G401 (cell line): ENCODE data around the gene TIMM13. TPM values are rescaled to one million over a fixed set of nuclear protein-coding genes. Genes with fewer than 3 reads are reported as not detected.
"Not testable (repeated sequence)": the region's sequence is repeated elsewhere in the genome, so short reads cannot be mapped to it uniquely, and the experiment has no call there.

Experiments used
- DNase-seq: peaks from one replicate; pipeline ENCODE4 v3.0.0-alpha.2; 2015; ENCODE audit warnings: low spot score
- in situ Hi-C: cut with HindIII; loops from 2 replicates; pipeline ENCODE4 v1.10.0; 2016; ENCODE audit warnings: low sequenced_read_pairs, mixed read lengths
- total RNA-seq: library from RNA; depleted of rRNA; stranded (reverse); fragments of >200 nt; shearing (Covaris generic); gene quantifications from 2 replicates; pipeline ENCODE4 v1.2.3, GENCODE V29; 2014; rRNA removed

Gene TIMM13
- total RNA-seq, 1 experiment from 2014 or later: 79.4 TPM

DNA sequence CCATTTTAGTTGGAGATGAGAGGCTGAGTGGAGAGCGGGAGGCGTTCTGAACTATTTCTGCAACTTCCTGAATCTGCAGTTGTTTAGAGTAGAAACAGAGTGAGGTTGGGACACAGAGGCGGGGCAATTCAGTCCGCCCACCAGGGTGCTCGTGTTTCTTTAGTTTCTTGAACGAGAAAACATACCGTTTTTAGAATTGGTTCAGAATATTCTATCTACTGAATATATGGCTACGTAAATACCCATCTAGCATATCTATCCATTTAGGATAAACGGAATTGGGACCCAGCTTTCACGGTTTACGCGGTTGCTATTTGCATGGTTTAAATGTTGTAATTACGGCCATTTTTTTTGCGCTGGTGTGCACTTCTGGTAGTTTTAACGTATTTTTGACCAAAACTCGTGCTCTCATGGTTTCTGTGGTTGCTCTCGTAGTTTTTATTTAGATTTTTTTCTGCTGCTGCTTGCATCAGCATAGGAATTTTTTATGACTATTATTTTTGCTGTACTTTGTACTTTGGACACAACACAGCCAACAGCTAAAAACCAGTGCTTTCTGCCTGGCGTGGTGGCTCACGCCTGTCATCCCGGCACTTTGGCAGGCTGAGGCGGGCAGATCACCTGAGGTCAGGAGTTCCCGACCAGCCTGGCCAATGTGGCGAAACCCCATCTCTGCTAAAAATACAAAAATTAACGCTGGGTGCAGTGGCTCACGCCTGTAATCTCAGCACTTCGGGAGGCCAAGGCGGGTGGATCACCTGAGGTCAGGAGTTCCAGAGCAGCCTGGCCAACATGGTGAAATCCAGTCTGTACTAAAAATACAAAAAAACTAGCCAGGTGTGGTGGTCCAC lies 32.7 kb downstream of the TIMM13 start:
- in situ Hi-C loops: no loop called here
- DNase-seq: no peak

DNA sequence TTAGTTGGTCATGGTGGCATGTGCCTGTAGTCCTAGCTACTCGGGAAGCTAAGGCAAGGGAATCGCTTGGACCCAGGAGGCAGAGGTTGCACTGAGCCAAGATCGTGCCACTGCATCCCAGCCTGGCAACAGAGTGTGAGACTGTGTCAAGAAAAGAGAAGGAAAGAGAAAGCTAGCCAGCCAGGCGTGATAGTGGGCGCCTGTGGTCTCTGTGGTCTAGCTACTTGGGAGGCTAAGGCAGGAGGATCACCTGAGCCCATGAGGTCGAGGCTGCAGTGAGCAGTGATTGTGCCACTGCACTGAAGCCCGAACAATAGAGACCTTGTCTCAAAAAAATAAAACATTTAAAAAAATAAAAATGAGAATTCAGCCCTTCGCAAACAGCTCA lies 33.3 kb downstream of the TIMM13 start:
- DNase-seq: no peak
- in situ Hi-C loops: no loop called here

DNA sequence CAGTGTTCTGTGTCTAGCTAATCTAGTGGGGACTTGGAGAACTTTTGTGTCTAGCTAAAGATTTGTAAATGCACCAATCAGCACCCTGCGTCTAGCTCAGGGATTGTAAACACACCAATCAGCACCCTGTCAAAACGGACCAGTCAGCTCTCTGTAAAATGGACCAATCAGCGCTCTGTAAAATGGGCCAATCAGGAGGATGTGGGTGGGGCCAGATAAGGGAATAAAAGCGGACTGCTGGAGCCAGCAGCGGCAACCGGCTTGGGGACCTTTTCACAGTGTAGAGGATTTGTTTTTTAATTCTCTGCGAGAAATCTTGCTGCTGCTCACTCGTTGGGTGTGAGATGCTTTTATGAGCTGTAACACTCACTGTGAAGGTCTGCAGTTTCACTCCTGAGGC lies 34.5 kb downstream of the TIMM13 start:
- DNase-seq, in situ Hi-C loops: not testable (repeated sequence)

DNA sequence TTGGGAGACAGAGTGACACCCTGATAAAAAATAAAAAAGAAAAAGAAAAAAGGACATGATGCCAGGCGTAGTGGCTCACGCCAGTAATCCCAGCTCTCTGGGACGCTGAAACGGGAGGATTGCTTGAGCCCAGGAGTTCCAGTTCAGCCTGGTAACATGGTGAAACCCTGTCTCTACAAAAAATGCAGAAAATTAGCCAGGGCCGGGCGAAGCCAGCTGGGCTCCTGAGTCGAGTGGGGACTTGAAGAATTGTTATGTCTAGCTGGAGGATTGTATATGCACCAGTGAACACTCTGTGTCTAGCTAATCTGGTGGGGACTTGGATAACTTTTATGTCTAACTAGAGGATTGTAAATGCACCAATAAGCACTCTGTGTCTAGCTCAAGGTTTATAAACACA lies 35.0 kb downstream of the TIMM13 start:
- DNase-seq: no peak
- in situ Hi-C loops: no loop called here

DNA sequence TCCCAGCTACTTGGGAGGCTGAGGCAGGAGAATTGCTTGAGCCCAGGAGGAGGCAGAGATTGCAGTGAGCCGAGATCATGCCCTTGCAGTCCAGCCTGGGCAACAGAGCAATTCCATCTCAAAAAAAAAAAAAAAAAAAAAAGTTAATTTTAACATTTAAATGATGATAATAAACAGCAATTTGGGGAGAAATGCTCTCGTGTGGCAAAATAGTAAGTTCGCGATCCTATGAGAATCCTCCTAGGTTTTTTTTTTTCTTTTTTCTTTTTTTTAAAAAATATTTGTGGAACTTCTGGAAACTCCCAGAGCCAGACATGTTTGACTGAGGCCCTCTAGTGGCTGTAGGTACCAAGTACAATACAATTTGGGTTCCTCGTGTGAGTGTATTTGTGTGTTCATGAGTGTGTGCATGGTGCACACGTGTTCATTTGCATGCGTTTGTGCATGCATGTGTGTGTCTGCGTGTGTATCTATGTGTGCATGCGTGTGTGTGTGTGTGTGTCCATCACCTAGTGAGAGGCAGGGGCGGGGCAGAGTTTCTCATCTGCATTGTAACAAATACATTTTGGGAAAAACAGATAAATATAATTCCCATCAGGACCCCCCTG lies 36.2 kb downstream of the TIMM13 start:
- in situ Hi-C loops: no loop called here
- DNase-seq: peak; percentile 78

DNA sequence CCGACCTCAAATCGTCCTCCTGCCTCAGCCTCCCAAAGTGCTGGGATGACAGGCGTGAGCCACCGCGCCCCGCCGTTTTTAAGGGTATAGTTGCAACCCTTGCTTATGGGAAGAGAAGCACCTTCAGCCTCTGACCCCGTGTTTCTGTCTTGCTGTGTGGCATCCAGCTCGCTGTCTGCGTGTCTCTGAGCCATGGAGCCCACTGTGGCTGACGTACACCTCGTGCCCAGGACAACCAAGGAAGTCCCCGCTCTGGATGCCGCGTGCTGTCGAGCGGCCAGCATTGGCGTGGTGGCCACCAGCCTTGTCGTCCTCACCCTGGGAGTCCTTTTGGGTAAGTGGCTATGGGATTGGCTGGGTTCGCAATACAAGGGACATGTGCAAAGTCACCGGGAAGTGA lies 37.8 kb downstream of the TIMM13 start:
- no peak for DNase-seq
- in situ Hi-C loops: no loop called here

DNA sequence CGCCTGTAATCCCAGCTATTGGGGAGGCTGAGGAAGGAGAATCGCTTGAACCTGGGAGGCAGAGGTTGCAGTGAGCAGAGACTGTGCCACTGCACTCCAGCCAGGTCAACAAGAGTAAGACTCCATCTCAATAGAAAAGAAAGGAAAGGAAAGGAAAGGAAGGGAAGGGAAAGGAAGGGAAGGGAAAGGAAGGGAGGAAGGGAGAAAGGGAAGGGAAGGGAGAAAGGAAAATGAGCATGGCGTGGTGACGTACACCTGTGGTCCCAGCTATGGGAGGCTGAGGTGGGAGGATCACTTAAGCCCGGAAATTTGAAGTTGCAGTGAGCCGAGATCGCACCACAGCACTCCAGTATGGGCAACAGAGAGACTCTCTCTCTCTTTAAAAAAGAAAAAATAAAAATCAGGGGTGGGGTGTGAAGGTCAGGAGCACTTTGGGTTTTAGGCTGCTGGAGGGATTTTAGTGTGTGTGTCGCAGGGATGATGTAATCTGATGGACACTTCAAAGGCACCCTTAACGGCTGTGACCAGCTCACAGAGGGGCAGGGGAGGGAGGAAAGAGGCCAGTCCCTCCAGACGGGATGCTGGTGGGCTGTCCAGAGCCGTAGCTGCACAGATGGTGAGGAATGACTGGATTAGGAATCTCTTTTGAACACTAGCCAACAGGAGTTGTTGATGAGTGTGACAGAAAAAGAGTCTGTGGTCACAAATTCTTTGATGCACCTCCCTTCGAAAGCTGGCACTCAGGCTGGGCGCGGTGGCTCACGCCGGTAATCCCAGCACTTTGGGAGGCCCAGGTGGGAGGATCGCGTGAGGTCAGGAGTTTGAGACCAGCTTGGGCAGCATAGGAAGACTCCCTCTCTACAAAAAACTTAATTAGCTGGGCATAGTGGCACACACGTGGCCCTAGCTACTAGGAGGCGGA lies 39.8 kb downstream of the TIMM13 start:
- in situ Hi-C loops: no loop called here
- no peak for DNase-seq

DNA sequence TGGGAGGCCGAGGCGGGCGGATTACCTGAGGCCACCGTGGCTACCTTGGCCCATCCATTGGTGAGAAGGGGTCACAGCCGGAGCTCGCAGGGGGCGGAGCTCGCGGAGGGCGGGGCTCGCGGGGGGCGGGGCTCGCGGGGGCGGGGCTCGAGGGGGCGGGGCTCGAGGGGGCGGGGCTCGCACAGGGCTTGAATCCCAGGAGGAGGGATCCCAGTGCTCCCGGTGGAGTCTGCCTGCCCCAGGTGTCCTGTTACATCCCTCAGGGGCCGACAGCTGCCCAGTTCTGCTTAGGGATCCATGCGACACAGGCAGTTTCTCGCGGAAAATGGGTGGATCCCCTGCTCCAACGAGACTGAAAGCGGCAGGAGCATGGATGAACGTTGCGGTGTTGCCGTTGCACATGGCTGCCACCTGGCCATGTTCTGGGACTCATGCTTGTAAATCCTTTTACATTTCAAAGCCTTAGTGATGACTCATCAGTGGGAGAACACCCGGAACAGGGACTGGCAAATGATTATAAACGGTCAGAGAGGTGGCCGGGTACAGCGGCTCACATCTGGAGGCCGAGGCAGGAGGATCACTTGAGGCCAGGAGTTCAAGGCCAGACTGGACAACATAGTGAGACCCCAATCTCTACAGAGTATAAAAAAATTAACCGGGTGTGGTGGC lies 42.2 kb downstream of the TIMM13 start:
- in situ Hi-C loops: no loop called here
- no peak for DNase-seq

DNA sequence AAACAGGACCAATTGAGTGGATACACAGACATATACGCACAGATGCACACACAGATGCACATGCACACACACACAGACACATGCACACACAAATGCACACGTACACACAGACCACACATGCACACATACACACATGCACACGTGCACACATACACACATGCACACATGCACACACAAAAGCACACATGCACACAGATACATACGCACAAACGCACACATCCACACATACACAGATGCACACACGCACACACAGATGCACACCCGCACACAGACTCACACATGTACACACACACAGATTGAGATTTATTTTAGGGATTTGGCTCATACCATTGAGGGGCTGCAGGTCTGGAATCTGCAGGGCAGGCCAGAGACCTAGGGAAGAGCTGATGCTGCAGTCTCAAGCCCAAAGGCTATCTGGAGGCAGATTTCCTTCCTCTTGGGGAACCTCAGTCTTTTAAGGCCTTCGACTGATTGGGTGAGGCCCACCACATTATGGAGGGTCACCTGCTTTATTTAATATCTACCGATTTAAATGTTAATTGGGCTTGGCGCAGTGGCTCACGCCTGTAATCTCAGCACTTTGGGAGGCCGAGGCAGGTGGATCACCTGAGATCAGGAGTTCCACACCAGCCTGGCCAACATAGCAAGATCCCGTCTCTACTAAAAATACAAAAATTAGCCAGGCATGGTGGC lies 44.7 kb downstream of the TIMM13 start:
- in situ Hi-C loops: no loop called here
- no peak for DNase-seq

DNA sequence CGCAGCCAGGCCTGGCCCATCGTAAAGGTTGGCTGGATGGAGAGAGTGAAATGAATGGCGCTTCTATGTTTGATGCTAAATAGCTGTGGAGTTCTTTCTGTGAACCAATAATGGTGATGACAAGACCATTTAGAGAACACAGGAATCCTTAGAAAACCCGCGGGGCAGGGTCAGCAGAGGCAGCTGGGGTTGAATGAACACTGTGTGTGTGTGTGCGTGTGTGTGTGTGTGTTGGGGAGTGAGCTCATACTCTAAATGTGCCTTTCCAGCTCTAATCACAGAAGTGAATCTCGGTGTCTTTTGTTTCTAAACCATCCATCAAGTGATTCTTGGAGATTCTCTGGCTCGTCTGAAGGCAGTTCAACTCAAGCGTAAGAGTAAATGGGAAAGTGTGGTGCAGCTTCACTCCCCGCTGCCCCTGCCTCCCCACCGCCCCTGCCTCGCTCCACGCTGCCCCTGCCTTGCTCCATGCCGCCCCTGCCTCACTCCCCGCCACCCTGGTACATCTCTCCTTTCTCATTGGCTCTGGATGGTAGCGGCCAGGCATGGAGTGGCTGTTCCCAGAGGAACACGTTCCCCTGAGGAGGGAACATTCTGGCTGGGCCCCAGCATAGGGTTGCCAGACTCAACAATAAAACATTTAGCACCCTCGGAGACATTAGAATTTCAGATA lies 46.1 kb downstream of the TIMM13 start:
- in situ Hi-C loops: no loop called here
- DNase-seq: peak; percentile 32

DNA sequence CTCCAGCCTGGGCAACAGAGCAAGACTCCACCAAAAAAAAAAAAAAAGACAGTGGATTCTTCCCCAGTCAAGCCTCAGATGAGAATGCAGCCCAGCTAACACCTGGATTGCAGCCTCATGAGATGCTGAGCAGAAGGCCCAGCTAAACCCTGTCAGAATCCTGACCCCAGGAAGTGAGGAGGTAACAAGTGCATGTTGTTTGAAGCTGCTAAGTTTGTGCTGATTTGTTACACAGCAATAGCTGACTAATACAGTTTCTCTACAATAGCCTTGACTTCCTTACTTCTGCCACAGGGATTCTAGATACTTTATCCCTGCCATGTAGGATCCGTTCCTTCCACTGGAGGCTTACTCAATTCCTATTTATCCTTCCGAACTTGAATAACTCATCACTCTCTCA lies 46.8 kb downstream of the TIMM13 start:
- in situ Hi-C loops: no loop called here
- DNase-seq: no peak

DNA sequence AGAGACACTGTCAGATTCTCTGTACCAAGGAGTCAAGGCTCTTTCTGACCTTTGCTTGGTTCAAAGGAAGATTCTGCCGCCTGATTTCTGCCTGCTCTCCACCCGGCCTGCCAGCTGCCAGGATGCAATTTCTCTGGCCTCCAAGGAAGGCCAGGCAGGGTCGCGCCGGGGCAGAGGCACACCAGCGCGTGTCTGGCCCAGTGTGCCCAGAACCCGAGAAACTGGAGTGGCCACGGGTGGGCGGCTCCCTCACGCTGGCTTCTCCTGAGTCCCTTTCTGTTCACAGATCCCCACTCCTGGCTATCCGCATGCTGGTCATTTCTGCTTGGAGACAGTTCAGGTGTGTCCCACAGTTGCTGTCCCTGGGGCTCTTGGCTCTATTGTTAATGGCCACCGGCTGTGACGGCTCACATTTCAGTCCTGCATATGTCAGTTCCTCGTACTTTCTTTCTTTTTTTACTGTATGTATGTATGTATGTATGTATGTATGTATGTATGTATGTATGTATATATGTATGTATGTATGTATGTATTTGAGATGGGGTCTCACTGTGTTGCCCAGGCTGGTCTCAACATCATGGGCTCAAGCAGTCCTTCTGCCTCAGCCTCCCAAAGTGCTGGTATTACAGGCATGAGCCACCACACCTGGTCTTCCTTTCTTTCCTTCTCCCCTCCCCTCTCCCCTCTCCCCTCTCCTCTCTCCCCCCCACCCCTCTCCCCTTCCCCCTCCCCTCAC lies 50.4 kb downstream of the TIMM13 start:
- DNase-seq: no peak
- in situ Hi-C loops: no loop called here

Other genes starting within 250 kb of the TIMM13 start
- gene PLEKHJ1, start 191.3 kb downstream of the TIMM13 start, total RNA-seq: 172 and 182 TPM in 2 replicates
- 21.9 and 33.0 TPM in 2 replicates for gene SF3A2, start 190.8 kb downstream of the TIMM13 start, total RNA-seq
- 2.6 and 4.6 TPM in 2 replicates for gene AMH, start 178.3 kb downstream of the TIMM13 start, total RNA-seq
- 2.5 TPM in 1 of 2 replicates, not detected in the other for gene JSRP1, start 171.2 kb downstream of the TIMM13 start, total RNA-seq
- gene PEAK3, start 145.4 kb downstream of the TIMM13 start, total RNA-seq: not detected in 2 replicates
- gene LINGO3, start 119.4 kb downstream of the TIMM13 start, total RNA-seq: not detected in 2 replicates
- gene LSM7, start 99.0 kb downstream of the TIMM13 start, total RNA-seq: 400 and 511 TPM in 2 replicates
- gene SPPL2B, start 98.9 kb downstream of the TIMM13 start, total RNA-seq: 31.6 and 36.5 TPM in 2 replicates
- gene TMPRSS9, start 67.3 kb downstream of the TIMM13 start, total RNA-seq: 0.17 TPM in 1 of 2 replicates, not detected in the other
- gene LMNB2, start 29.4 kb upstream of the TIMM13 start, total RNA-seq: 216 and 321 TPM in 2 replicates
- 39.5 and 44.2 TPM in 2 replicates for gene GADD45B, start 48.5 kb upstream of the TIMM13 start, total RNA-seq